ENCODE results near the gene GYS2. TPM values are rescaled to one million over a fixed set of nuclear protein-coding genes. Genes with fewer than 3 reads are reported as not detected.

The GYS2 gene
- total and polyA plus RNA-seq, 9 of the 15 experiments (the other 6 are each of a cell fraction or from before 2014, with no cell fraction given) = not detected

DNA sequence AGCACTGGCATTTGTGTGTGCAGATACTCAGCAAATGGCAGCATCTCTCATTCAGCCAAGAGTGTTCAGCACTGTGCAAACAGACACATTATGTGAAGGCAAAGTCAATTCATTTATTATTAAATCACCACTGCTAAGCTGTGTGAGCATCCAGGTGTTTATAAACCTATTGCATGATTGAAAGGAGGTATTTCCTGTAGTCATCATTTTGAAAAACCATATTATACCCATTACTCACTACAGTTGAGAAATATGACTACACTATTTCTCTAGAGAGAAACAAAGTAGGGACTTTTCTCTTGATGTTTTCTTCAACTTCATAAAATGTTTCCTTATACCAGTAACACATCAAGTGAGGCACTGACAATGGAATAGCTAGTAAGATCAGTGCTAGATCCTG is 64.8 kb downstream of the GYS2 start (continued):
- TF ChIP-seq GMEB1 (CRISPR knock-in tag; IDR thresholded peaks at IDR 0.05) (no peak), ZNF121 (CRISPR knock-in tag; conservative IDR thresholded peaks at IDR 0.05) (no peak), ZNF77 (CRISPR knock-in tag; IDR thresholded peaks at IDR 0.05) (no peak)
- TF ChIP-seq, protein P1, sequence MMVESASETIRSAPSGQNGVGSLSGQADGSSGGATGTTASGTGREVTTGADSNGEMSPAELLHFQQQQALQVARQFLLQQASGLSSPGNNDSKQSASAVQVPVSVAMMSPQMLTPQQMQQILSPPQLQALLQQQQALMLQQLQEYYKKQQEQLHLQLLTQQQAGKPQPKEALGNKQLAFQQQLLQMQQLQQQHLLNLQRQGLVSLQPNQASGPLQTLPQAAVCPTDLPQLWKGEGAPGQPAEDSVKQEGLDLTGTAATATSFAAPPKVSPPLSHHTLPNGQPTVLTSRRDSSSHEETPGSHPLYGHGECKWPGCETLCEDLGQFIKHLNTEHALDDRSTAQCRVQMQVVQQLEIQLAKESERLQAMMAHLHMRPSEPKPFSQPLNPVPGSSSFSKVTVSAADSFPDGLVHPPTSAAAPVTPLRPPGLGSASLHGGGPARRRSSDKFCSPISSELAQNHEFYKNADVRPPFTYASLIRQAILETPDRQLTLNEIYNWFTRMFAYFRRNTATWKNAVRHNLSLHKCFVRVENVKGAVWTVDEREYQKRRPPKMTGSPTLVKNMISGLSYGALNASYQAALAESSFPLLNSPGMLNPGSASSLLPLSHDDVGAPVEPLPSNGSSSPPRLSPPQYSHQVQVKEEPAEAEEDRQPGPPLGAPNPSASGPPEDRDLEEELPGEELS (CRISPR knock-in tag; IDR thresholded peaks at IDR 0.05; ENCODE audit: borderline replicate concordance) = no peak
- TF ChIP-seq, protein P2, sequence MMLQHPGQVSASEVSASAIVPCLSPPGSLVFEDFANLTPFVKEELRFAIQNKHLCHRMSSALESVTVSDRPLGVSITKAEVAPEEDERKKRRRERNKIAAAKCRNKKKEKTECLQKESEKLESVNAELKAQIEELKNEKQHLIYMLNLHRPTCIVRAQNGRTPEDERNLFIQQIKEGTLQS (IDR thresholded peaks at IDR 0.05) = no peak
- TF ChIP-seq, protein P2 (CRISPR knock-in tag; conservative IDR thresholded peaks at IDR 0.05) = no peak

Measured in K562 (cell line).